BJ (cell line): Measurements from ENCODE around the gene TSKS. TPM values are rescaled to one million over a fixed set of nuclear protein-coding genes. Genes with fewer than 3 reads are reported as not detected.

Experiments
- CTCF ChIA-PET: fragments of 350-600 bp; formaldehyde crosslinking; extraction: SDS; loops from one replicate; lab custom pipeline; 2021; ENCODE audit warnings: antibody characterized with exemption, inconsistent platforms; lab: Yijun Ruan, JAX
- POLR2A ChIA-PET: fragments of 300-600 bp; sonication (Branson Sonifier 250); formaldehyde crosslinking; extraction: SDS; loops from one replicate; lab custom pipeline; 2021; ENCODE audit warnings: antibody characterized with exemption; lab: Charles Lee
- DNase-seq: peaks from one replicate; pipeline ENCODE4 v3.0.0-alpha.2; 2011; ENCODE audit warnings: low read depth
- H3K27me3 ChIP-seq: 2 replicates; pipeline ENCODE4 v1.6.0; 2011; ENCODE audit warnings: low read length; ENCODE audit not compliant: control insufficient read depth, insufficient read depth
- H3K36me3 ChIP-seq: 2 replicates; pipeline ENCODE4 v1.5.1; 2011; ENCODE audit warnings: low read length; ENCODE audit not compliant: control insufficient read depth, insufficient read depth
- H3K4me3 ChIP-seq: 2 replicates; pipeline ENCODE4 v1.5.1; 2011; ENCODE audit warnings: low read depth, mild to moderate bottlenecking, control low read depth, low read length
- CTCF ChIP-seq: IDR thresholded peaks from 2 replicates; pipeline ENCODE4 v1.5.1; 2011; ENCODE audit warnings: low read depth, mild to moderate bottlenecking, control low read depth, inconsistent platforms, low read length, moderate library complexity; ENCODE audit not compliant: insufficient read depth
- polyA plus RNA-seq: library from polyadenylated mRNA; depleted of rRNA; stranded (reverse); fragments of >200 nt; gene quantifications from 2 replicates; pipeline ENCODE4 v1.2.3, GENCODE V29; 2011

The TSKS gene
- polyA plus RNA-seq, 1 experiment = 0.15 TPM

GRCh38 chr19:49761249-49761624 lies 1.9 kb downstream of the TSKS start:
- no peak for TF ChIP-seq CTCF
- POLR2A ChIA-PET = no interaction called here
- Histone ChIP-seq H3K27me3 (no peaks in the 10 kb centered on the region), H3K4me3 (no peak overlapping the region), H3K36me3 (no peaks in the 10 kb centered on the region)
- no peak for DNase-seq
- CTCF ChIA-PET = interaction anchor here (1.0 kb wide), 1 partner anchor 72 kb away, joined by 3 read pairs; the partner anchor contains the start of gene ADM5

DNA sequence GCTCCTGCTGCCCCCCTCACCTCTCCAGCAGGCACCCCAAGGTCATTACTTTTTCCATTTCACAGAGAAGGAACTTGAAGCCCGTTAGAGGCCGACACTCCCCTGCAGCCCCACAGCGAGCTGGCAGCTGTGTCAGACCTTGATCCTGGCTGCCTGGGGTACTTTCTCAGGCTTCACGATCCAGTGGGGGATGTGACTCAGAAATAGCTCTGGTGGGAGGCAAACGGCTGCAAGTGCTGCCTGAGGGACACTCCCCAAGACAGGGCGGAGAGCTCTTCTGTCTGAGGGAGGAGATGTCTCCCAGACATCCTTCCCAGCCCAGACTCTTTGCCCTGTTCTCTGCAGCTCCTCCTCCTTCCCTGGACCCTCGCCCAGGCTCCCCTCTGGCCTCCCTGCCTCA lies 4.8 kb downstream of the TSKS start:
- CTCF ChIA-PET = interaction anchor here (1.0 kb wide), 1 partner anchor 29 kb away, joined by 3 read pairs; no protein-coding TSS in a partner anchor
- no peak for TF ChIP-seq CTCF
- Histone ChIP-seq H3K4me3 (no peak overlapping the region), H3K36me3 (no peaks in the 10 kb centered on the region), H3K27me3 (no peaks in the 10 kb centered on the region)
- POLR2A ChIA-PET = interaction anchor here (1.0 kb wide), 1 partner anchor 8 kb away, joined by 5 read pairs; the partner anchor contains the start of gene AP2A1
- peak; percentile 59 for DNase-seq

DNA sequence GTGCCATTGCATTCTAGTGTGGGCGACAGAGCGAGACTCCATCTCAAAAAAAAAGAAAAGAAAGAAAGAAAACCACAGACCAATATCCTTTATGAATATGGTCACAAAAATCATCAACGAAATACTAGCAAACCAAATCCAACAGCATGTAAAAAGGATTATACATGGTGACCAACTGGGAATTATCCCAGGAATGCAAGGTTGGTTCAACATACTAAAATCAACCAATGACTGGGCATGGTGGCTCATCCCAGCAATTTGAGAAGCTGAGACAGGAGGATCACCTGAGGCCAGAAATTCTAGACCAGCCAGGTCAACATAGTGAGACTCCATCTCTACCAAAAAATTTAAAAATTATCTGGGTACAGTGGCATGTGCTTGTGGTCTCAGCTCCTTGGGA lies 7.2 kb downstream of the TSKS start:
- DNase-seq = no peak
- POLR2A ChIA-PET = interaction anchor here (0.6 kb wide), 1 partner anchor 31 kb away, joined by 4 read pairs; no protein-coding TSS in a partner anchor

DNA sequence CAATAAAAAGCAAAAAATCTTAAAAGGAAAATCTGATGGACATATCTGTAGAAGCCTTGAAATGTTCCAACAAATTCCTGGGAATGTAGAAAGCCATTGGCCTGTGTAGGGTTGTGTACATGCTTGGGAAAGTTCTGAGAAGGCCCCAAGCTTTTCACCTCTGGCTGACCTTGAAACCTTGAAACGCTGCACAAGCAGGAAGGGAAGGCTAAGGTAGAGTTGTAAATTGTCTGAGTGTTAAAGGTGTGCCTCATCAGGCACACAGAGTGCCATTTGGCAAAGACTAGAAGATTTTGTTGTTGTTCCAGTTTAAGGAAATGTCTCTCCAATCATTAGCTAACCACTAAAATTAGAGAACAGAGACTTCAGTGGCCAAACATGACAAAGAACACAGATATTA lies 10.4 kb downstream of the TSKS start:
- CTCF ChIA-PET = no interaction called here
- TF ChIP-seq CTCF = no peak
- Histone ChIP-seq H3K4me3 (no peak overlapping the region), H3K36me3 (no peaks in the 10 kb centered on the region), H3K27me3 (no peaks in the 10 kb centered on the region)
- POLR2A ChIA-PET = no interaction called here
- DNase-seq = no peak

More for the DNA sequence above, 7.2 kb downstream of the TSKS start:
- no peak for TF ChIP-seq CTCF
- CTCF ChIA-PET = interaction anchor here (1.3 kb wide), 1 partner anchor 39 kb away, joined by 5 read pairs; no protein-coding TSS in a partner anchor
- H3K27me3 ChIP-seq = no peaks in the 10 kb centered on the region
- H3K36me3 ChIP-seq = no peaks in the 10 kb centered on the region
- H3K4me3 ChIP-seq = no peak overlapping the region

DNA sequence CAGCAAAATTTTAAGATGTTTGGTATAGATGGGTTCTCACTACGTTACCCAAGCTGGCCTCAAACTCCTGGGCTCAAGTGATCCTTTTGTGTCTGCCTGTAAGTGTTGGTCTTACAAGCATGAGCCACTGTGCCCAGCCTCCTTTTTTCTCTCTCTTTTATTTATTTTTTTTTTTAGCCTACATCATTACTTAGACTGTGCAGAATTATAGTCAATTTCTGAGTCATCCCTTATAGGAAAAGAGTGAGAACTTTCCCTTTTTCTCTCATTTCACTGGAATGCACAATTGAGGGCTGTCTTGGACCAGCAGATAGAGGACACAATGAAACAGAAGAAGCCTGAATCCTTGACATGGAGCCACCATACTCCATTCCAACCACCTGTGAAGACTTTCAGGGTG lies 13.3 kb downstream of the TSKS start:
- H3K36me3 ChIP-seq = no peaks in the 10 kb centered on the region
- no peak overlapping the region for H3K4me3 ChIP-seq
- DNase-seq = no peak
- H3K27me3 ChIP-seq = no peaks in the 10 kb centered on the region
- ChIA-PET CTCF (interaction anchor here (0.6 to 1.5 kb wide), 4 partner anchors 8 to 70 kb away, joined by 3 to 4 read pairs (median 3); partner anchors contain the start of gene FUZ), POLR2A (no interaction called here)
- no peak for TF ChIP-seq CTCF
